ENCODE data around the gene ZNF667. TPM values are rescaled to one million over a fixed set of nuclear protein-coding genes. Genes with fewer than 3 reads are reported as not detected.
A peak's percentile ranks its signal among the peaks of the same experiment; 100 is the strongest.

Gene ZNF667
- total and polyA plus RNA-seq, 2 donors (not counting 1 experiment from before 2014, with no cell fraction given) = 2.8 to 6.5 TPM

- ChIA-PET POLR2A (no interaction called here), CTCF (no interaction called here)
- Histone ChIP-seq H3K27me3 (replicated peaks in 1 of 4; ENCODE audit: control extremely low read depth in 1 of 4, control insufficient read depth in 3 of 4, insufficient read depth in 4 of 4, low read length in 3 of 4) (no peaks in the 10 kb centered on the region), H3K4me2 (replicated peaks; ENCODE audit: low read depth, low read length, poor library complexity, severe bottlenecking) (no peak overlapping the region), H3K27ac (ENCODE audit: low read length in 2 of 2) (no peak overlapping the region), H3K9me3 (ENCODE audit: control extremely low read depth in 1 of 3, control insufficient read depth in 2 of 3, insufficient read depth in 1 of 3, low read length in 2 of 3) (peaks cover 9 to 34% (median 32%) of the 10 kb centered on the region in 3 donors), H3K4me3 (ENCODE audit: control extremely low read depth in 1 of 5, extremely low read depth in 1 of 5, insufficient read depth in 1 of 5, low read depth in 2 of 5, low read length in 4 of 5) (no peak overlapping the region), H2AFZ (ENCODE audit: insufficient read depth, low read depth, low read length, poor library complexity, severe bottlenecking) (no peak overlapping the region), H3K4me1 (ENCODE audit: control insufficient read depth in 2 of 2, insufficient read depth in 2 of 2, low read length in 2 of 2) (no peaks in the 10 kb centered on the region), H3K79me2 (ENCODE audit: control insufficient read depth, insufficient read depth, low read length) (peaks cover 27% of the 10 kb centered on the region), H3K36me3 (replicated peaks in 1 of 2; ENCODE audit: control extremely low read depth in 1 of 2, control insufficient read depth in 1 of 2, extremely low read depth in 1 of 2, insufficient read depth in 2 of 2, low read length in 1 of 2) (peaks cover 0 to 5% of the 10 kb centered on the region in 2 experiments), H3K9ac (ENCODE audit: low read length) (no peak overlapping the region), H4K20me1 (ENCODE audit: control insufficient read depth, insufficient read depth, low read length, poor library complexity, severe bottlenecking) (no peaks in the 10 kb centered on the region)
- H3K27ac Mint-ChIP-seq = no peak overlapping the region
- TF ChIP-seq CTCF (IDR thresholded peaks at IDR 0.05) (no peak), EZH2 (IDR thresholded peaks at IDR 0.05; ENCODE audit: borderline replicate concordance, insufficient read depth, low read depth, low read length, poor library complexity, severe bottlenecking) (no peak)
- no peak for ATAC-seq (ENCODE audit: low read depth)
- 100% methylated on average over 1 of the region's 3 CpGs for WGBS (ENCODE audit: insufficient coverage)
- peaks cover 23% of the 10 kb centered on the region for H3K9me3 Mint-ChIP-seq (ENCODE audit: insufficient read depth)
- no peaks in the 10 kb centered on the region for H3K4me1 Mint-ChIP-seq
- H3K27me3 Mint-ChIP-seq = no peaks in the 10 kb centered on the region
- DNase-seq = no peak
- intact Hi-C loops (cut with micrococcal nuclease) = no loop called here
- H3K4me3 Mint-ChIP-seq = no peak overlapping the region
Measured at GRCh38 chr19:56491399-56491798, 14.3 kb upstream of the ZNF667 start.

GRCh38 chr19:56477429-56478338 lies 539 bp upstream of the ZNF667 start:
- peak overlapping the region; percentile 94 for H3K27ac Mint-ChIP-seq
- H2AFZ ChIP-seq (ENCODE audit: insufficient read depth, low read depth, low read length, poor library complexity, severe bottlenecking) = peak overlapping the region; percentile 74
- H3K27ac ChIP-seq (ENCODE audit: low read length in 2 of 2) = peak overlapping the region; percentile 87 to 94
- H3K27me3 ChIP-seq (replicated peaks in 1 of 4; ENCODE audit: control extremely low read depth in 1 of 4, control insufficient read depth in 3 of 4, insufficient read depth in 4 of 4, low read length in 3 of 4) = no peaks in the 10 kb centered on the region
- no peaks in the 10 kb centered on the region for H3K36me3 ChIP-seq (replicated peaks in 1 of 2; ENCODE audit: control extremely low read depth in 1 of 2, control insufficient read depth in 1 of 2, extremely low read depth in 1 of 2, insufficient read depth in 2 of 2, low read length in 1 of 2)
- ChIA-PET POLR2A (no interaction called here), CTCF (no interaction called here)
- H3K4me1 ChIP-seq (ENCODE audit: control insufficient read depth in 2 of 2, insufficient read depth in 2 of 2, low read length in 2 of 2) = peaks cover 11 to 20% of the 10 kb centered on the region in 2 donors
- ATAC-seq (ENCODE audit: low read depth) = peak; percentile 80
- peak; percentile 93 for DNase-seq
- peaks cover 19% of the 10 kb centered on the region for H3K27me3 Mint-ChIP-seq
- TF ChIP-seq CTCF (IDR thresholded peaks at IDR 0.05) (no peak), EZH2 (IDR thresholded peaks at IDR 0.05; ENCODE audit: borderline replicate concordance, insufficient read depth, low read depth, low read length, poor library complexity, severe bottlenecking) (no peak)
- no peaks in the 10 kb centered on the region for H4K20me1 ChIP-seq (ENCODE audit: control insufficient read depth, insufficient read depth, low read length, poor library complexity, severe bottlenecking)
- H3K4me3 ChIP-seq (ENCODE audit: control extremely low read depth in 1 of 5, extremely low read depth in 1 of 5, insufficient read depth in 1 of 5, low read depth in 2 of 5, low read length in 4 of 5) = peak overlapping the region; percentile 69 to 76 (median 70)
- 7% methylated on average over 80 of the region's 80 CpGs for WGBS (ENCODE audit: insufficient coverage)
- intact Hi-C loops (cut with micrococcal nuclease) = loop anchor here (1.0 to 2.0 kb wide), 3 partner anchors 30 to 85 kb away; partner anchors contain the start of genes ZNF471, ZNF582 and ZNF583
- peak overlapping the region; percentile 76 for H3K4me2 ChIP-seq (replicated peaks; ENCODE audit: low read depth, low read length, poor library complexity, severe bottlenecking)
- peaks cover 24% of the 10 kb centered on the region for H3K9me3 Mint-ChIP-seq (ENCODE audit: insufficient read depth)
- peak overlapping the region; percentile 81 for H3K9ac ChIP-seq (ENCODE audit: low read length)
- H3K4me1 Mint-ChIP-seq = peaks cover 18% of the 10 kb centered on the region
- peaks cover 9 to 69% (median 17%) of the 10 kb centered on the region in 3 donors for H3K9me3 ChIP-seq (ENCODE audit: control extremely low read depth in 1 of 3, control insufficient read depth in 2 of 3, insufficient read depth in 1 of 3, low read length in 2 of 3)
- H3K79me2 ChIP-seq (ENCODE audit: control insufficient read depth, insufficient read depth, low read length) = peaks cover 68% of the 10 kb centered on the region
- H3K4me3 Mint-ChIP-seq = peak overlapping the region; percentile 99
